Endometrial microvascular endothelial cells (primary cell): ENCODE data around the gene RBBP8NL. TPM values are rescaled to one million over a fixed set of nuclear protein-coding genes. Genes with fewer than 3 reads are reported as not detected.

ENCODE experiments used
- in situ Hi-C: cut with HindIII; loops from 2 replicates; pipeline ENCODE4 v1.10.0; 2017; ENCODE audit warnings: low sequenced_read_pairs, low pct_unique_long_range_greater_than_20kb; ENCODE audit errors: inconsistent ontology term
- total RNA-seq: library from RNA; depleted of rRNA; stranded (reverse); fragments of >200 nt; gene quantifications from one replicate; pipeline ENCODE4 v1.2.3, GENCODE V29; 2015; ENCODE audit errors: inconsistent ontology term

RBBP8NL gene
- total RNA-seq: not detected

DNA sequence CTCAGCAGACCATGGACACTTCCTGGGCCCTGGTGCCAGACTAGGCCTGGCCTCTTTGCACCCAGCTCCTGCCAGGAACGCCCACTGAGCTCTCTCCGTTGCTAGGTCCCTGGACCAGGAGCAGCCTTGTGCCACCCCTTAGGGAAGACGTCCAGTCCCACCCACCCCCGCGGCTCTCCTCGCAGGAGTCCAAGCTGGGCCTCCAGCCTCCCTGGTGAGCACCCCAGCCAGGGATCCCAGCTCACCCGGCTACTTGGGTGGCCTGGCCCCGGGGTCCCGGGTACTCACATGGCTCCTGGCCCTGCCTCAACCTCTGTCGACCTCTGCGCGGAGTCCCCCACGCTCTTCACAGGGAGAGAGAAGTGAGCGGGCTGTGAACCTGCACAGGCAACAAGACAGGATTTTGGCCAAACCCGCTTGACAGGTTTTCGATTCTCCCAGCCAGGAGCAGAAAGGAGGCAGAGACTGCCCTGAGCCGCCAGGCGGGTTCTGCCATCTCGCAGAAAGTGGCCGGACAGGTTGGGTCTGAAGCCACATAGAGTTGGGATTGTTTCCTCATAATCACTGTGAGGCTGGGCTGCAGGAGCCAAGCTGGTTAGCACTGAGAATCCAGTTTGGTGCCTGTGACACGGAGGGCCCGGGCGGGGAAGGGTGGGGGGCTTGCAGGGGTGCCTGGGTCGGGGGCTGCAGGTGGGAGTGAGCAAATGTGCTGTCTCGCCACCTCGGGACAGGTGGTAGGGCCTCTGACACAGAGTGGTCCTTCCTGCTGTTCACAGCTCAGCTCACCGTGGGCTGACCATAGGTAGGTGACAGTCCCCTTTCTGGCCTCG, at the start of gene RBBP8NL:
Gene RBBP8NL, minus strand, starts transcription at position 368 of the 830 bp plus-strand sequence. CDS start 7,892 bp downstream, outside the sequence.
- in situ Hi-C loops: no loop called here

- in situ Hi-C loops: no loop called here
Measured at GRCh38 chr20:62476056-62476838, 48.9 kb upstream of the RBBP8NL start.

DNA sequence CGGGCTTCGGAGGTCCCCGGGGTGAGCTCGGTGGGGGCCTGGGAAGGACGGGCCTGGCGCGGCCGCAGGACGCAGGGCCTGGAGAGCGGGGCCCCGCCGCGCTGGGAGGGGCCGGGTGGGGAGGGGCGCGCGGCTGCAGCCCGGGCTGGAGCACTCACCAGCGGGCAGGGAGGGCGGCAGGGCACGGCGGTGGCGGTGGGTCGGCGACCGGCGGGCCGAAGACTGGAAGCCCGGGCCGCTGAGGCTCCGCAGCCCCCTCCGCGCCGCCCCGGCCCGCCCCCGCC, 48.4 kb upstream of the RBBP8NL start, which contains the start of gene GATA5:
Gene GATA5, minus strand, starts transcription at position 224 of the 284 bp plus-strand sequence. CDS start 474 bp downstream, outside the sequence.
- in situ Hi-C loops: no loop called here

GRCh38 chr20:62475027-62475771, 47.9 kb upstream of the RBBP8NL start:
- in situ Hi-C loops: no loop called here

- in situ Hi-C loops: no loop called here
Measured at GRCh38 chr20:62474604-62475026, 47.3 kb upstream of the RBBP8NL start.

GRCh38 chr20:62473717-62474603, 46.6 kb upstream of the RBBP8NL start:
- in situ Hi-C loops: no loop called here

- in situ Hi-C loops: no loop called here
Measured at GRCh38 chr20:62472941-62473585, 45.7 kb upstream of the RBBP8NL start.

DNA sequence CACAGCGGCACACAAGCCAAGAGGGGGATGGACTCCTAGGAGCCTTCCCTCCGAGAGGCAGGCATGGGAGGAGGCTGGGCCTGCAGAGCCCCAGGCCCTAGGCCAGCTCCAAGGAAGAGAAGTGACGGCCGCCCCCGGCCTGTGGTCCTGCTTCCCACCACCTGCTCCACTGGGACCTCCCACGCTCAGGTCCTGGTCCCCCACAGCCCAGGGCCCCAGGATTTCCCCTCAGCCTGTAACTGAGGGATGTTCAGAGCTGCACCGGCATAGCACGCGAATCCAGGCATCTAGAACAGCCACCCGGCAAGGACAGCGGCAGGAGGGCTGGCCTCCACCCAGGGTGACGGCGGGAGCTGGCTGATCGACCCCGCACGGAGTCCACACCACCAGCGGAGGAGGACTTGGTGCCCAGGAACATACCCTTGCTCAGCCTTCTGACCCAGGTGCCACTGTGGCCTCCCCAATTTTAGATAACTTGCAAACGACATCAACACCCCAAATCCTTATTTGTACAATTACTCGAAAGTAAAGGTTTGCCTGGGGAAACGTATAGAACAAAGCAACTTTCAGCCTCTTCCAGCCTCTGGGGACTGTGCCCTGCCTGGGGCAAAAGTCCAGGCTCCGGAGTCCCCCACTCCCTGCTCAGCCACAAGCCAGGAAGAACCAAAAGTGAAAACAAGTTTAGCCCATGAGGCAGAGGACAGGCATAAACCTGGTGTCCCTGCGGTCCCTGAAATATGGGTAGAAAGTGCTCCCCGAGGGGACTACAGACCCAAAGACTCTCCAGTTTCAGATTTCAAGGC, 45.0 kb upstream of the RBBP8NL start:
- in situ Hi-C loops: no loop called here

DNA sequence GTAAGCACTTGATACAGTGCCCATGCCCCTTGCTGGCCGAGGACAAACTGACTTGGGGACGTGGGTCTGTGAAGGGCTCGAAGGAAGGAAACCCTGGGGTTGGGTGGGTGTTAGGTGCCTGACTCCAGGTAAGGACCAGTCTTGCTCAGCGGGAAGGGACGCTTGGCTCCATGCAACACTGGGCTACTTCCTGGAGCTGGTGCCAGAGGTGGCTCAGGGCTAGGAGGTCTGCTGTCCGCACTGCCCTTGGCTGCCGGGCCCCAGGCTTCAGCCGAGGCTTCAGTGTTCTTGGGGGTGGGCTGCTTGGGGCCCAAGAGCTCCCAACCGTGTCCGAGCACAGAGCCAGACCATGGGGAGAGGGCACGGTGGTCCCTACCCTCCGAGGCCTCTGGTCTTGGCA, 43.1 kb upstream of the RBBP8NL start:
- in situ Hi-C loops: no loop called here

DNA sequence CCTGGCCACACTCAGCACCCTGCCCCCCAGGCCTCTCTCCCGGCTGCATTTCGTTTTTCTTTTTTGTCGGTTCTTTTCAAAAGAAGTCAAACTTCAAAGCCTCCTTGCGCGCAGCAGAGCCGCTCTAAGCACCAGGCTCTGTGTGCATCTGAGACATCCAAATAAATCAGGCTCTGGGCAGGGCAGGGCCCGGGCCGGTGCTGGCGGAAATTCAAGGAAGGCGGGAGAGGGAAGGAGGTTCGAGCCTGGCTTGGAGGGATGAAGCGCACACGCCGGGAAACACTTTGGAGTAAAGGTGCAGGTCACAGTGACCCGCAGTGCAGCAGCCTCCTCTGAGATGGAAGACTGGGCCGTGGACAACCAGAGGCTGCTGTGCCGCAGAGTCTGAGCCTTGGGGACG, 42.7 kb upstream of the RBBP8NL start:
- in situ Hi-C loops: no loop called here

- in situ Hi-C loops: no loop called here
Measured at GRCh38 chr20:62469352-62469751, 42.0 kb upstream of the RBBP8NL start.

DNA sequence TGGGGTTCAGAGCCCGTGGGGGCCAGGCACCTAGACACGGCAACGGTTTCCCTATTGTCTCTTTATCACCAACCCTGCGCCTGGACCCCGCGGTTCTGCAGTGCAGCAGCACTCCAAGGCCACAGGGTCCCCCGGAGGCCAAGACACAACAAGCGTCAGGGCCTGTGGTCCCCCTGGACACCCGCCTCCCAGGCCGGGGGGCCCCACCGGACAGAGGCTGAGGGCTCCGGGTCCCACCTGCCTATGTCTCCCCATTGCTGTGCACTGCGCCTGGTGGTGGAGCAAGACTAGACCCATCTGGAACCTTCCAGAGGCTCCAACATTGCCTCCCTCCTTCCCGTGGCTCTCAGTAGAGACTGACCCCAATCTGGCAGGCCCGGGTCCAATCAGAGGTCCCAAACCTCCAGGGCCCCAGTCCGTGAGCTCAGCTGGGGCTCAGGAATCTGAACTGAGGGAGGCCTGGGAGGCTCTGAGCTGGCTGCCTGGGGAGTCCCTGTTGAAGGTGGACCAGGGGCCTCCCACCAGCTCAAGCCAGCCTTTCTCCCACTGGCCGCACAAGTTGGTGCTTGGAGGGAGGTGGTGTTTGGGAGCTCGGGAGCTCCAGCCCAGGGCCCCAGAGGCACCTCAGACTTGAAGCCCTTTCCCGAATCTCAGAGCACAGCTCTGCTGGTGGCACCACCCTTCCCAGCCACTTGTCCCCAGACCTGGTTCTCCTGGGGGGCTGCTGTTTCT, 39.6 kb upstream of the RBBP8NL start:
- in situ Hi-C loops: no loop called here

- in situ Hi-C loops: no loop called here
Measured at GRCh38 chr20:62466072-62466760, 38.9 kb upstream of the RBBP8NL start.

DNA sequence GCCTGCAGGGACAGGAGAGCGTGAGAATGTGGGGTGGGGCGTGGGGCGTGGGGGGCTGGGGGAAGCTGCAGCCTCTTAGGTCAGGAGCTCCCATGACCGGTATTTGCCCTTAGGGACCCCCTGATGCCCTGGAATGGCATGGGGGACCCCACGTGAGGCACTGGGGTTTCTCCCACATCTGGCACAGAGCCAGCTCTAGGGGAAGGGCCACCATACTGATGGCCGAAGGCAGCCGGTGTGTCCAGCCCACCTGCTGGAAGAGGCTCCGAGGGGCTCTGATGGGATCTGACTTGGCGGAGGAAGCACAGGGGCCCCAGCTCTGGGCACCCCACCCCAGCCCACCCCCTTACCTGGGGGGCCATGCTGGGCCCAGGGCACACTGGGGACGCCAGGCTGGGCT, 37.7 kb upstream of the RBBP8NL start:
- in situ Hi-C loops: no loop called here

GRCh38 chr20:62464425-62464770, 37.1 kb upstream of the RBBP8NL start:
- in situ Hi-C loops: no loop called here
